HG03558 (cell line): ENCODE measurements around the gene RABEP1.

ENCODE experiments used
- ATAC-seq: cut with Tn5 transposase; IDR thresholded peaks from one replicate; pipeline ENCODE4 v1.9.1; 2021; ENCODE audit warnings: moderate number of reproducible peaks; ENCODE audit not compliant: unreplicated experiment; ENCODE audit errors: extremely low read depth

Gene RABEP1

DNA sequence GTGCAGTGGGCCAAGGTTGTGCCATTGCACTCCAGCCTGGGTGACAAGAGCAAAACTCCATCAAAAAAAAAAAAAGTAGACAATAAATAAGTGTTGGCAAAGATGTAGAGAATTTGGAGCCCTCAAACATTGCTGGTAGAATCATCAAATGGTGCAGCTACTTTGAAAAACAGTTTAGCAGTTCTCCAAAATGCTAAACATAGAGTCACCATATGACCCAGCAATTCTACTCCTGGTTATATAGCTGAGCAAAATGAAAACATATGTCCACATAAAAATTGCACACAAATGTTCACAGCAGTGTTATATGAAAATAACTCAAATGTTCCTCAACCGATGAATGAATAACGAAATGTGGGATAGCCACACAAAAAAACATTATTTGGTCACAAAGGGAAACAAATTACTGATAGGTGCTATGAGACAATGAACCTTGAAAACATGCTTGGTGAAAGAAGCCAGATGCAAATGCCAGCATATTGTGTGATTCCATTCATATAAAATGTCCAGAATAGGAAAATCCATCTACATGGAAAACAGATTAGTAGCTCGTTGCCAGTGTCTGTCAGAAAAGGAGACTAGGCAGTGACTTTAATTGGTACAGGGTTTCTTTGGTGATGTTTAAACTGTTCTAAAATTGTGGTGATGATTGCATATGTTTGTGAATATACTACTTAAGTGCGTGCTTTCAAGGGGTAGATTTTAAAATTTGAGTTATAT is 12.7 kb upstream of the RABEP1 start:
- no peak for ATAC-seq

- ATAC-seq, result no peak
Measured at GRCh38 chr17:5272322-5272721, 9.8 kb upstream of the RABEP1 start.

DNA sequence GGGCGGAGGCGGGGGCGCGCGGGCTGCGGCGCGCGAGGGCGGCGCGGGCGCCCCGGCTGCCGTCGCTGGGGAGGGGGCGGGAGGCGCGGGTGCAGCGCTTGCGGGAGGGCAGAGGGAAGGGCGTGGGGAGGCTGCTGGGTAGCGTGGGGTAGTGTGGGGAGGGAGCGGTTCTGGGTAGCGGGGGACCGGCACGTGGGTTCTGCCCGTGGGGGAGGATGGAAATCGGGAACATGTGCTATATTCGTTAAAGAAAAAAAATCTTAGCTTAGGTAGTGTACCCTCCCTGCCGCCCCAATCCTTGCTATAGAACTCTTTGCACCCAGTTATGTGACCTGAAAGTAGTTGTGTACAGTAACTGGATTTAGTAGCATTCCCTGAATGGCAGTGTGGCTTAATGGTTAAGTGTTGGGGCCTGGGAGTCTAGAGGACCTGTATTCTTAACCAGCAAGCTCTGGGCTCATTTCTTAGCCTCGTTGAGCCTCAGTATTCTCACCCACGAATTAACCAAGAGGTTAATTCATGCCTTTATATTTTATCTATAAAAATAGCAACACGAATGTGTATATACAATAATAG is 646 bp downstream of the RABEP1 start:
- ATAC-seq, result no peak

GRCh38 chr17:5283571-5284315 is 1.7 kb downstream of the RABEP1 start:
- no peak for ATAC-seq

- ATAC-seq, result no peak
Measured at GRCh38 chr17:5284681-5285080, 2.6 kb downstream of the RABEP1 start.

DNA sequence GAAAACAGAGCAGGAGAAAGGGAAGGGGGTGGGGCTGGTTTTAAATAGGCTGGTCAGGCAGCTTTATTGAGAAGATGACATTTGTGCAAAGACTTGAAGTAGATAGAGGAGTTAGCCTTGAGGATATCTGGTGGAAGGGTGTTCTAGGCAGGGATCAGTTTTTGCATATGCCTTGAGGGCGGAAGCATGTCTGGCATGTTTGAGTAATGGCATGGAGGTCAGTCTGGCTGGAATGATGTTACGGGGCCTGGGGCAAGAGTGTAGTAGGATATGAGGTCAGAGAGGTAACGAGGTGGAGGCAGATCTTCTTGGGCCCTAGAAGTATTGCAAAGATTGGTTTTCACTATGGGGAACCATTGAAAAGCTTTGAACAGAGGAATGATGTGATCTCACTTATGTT is 4.8 kb downstream of the RABEP1 start:
- no peak for ATAC-seq

DNA sequence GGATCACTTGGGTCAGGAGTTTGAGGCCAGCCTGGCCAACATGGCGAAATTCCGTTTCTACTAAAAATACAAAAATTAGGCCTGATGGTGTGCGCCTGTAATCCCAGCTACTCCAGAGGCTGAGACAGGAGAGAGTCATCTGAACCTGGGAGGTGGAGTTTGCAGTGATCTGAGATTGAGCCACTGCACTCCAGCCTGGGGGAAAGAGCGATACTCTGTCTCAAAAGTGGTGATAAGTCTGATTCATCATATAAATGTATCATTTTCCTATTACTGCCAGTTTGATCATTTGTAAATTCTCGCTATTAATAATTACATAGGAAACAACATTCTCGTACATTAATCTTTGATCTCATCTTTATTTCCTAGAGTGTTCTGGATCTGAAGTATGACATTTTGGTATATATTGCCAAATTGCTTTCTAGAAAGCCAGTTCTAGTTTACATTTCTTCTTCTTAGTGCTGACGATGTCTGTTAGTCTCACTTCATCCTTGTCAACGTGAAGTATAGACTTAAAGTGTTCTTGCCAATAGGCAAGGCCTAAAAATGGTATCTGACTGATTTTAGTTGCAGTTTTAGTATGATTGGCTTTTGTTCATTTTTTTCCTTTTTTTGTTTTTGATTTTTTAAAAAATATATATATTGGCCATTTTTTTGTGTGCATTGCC is 9.7 kb downstream of the RABEP1 start:
- no peak for ATAC-seq

GRCh38 chr17:5297245-5297644 is 15.2 kb downstream of the RABEP1 start:
- no peak for ATAC-seq

DNA sequence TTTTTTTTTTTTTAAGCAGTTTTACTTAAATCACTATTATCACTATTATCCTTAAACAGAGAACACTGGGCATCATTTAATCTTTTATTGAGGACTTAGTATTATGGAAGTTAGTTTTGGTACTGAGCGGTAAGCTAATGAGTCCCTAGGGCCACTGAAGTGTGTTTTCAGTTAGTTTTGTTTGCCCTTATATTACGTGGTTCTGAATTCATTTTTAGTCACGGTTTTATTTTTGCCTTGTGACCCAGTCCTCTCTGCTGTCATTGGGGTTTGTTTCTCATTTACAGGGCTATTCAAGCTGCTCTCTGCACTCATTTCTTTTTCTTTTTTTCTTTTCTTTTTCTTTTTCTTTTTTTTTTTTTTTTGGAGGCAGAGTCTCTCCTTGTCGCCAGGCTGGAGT is 17.3 kb downstream of the RABEP1 start:
- ATAC-seq, result no peak

GRCh38 chr17:5304636-5305035 is 22.6 kb downstream of the RABEP1 start:
- no peak for ATAC-seq

DNA sequence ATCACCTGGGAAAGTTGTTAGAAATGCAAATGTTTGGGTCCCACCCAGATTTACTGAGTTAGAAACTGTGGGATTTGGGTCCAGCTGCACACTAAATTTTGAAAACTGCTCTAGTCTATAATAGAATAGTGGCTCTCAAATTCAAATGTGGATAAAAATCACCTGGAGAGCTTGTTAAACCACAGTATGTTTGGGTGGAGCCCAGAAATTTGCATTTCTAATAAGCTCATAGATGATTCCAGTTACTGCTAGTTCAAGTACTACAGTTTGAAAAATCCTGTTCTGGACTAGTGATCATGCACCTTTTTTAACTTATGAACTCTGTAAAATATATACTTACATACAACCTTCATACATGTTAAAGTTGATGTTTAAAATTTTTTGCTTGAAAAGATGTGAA is 27.8 kb downstream of the RABEP1 start:
- ATAC-seq, result no peak

DNA sequence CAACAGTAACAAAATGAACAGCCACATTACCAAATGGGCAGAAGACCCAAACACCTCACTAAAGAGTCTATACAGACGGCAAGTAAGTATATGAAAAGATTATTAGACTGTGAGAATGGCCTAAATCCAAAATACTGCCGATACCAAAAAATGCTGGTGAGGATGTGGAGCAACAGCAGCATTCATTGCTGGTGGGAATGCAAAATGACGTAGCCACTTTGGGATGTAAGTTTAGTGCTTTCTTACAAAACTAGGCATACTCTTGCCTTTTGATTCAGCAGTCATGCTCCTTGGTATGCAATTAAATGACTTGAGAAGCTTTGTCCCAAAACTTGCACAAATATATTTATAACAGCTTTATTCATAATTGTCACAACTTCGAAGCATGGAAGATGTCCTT is 43.8 kb downstream of the RABEP1 start:
- ATAC-seq, result no peak

GRCh38 chr17:5329784-5330557 is 47.9 kb downstream of the RABEP1 start:
- no peak for ATAC-seq

GRCh38 chr17:5330981-5331380 is 48.9 kb downstream of the RABEP1 start:
- ATAC-seq, result no peak

GRCh38 chr17:5331506-5331905 is 49.4 kb downstream of the RABEP1 start:
- ATAC-seq, result no peak

GRCh38 chr17:5344914-5345313 is 62.8 kb downstream of the RABEP1 start:
- ATAC-seq, result no peak

- ATAC-seq, result no peak
Measured at GRCh38 chr17:5352681-5353289, 70.7 kb downstream of the RABEP1 start.

DNA sequence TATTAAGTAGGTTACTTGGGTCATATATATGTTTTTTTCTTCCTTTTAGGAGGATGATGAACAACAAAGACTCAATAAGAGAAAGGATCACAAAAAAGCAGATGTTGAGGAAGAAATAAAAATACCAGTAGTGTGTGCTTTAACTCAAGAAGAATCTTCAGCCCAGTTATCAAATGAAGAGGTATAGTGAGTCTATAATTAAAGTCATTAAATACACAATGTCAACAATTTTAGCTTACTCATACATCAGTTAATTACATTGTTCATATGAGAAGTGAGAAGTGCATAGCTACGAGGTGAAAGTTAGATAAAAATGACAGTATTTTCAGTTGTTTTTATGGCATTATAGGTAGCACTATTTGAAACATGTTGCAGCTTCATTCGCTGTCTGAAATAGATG is 72.2 kb downstream of the RABEP1 start:
- no peak for ATAC-seq

- no peak for ATAC-seq
Measured at GRCh38 chr17:5354886-5355415, 72.9 kb downstream of the RABEP1 start.
